ENCODE results near the gene C1QTNF5. TPM values are rescaled to one million over a fixed set of nuclear protein-coding genes. Genes with fewer than 3 reads are reported as not detected.
"Not testable (repeated sequence)": the region's sequence is repeated elsewhere in the genome, so short reads cannot be mapped to it uniquely, and the experiment has no call there.

C1QTNF5 gene
- 15.1 TPM for total RNA-seq
- long read RNA-seq, transcript C1QTNF5-203 (2 exons, 1,046 nt), result minor isoform, 6 of 63 reads
- long read RNA-seq, transcript C1QTNF5-202 (3 exons, 1,356 nt), result major isoform, 51 of 63 reads
- long read RNA-seq, partial matches to known transcripts, result 4 of 63 reads
- long read RNA-seq, other reads (novel, unspliced or antisense), result 1 of 63 reads

GRCh38 chr11:119340335-119341221, at the start of gene C1QTNF5:
Gene C1QTNF5 (minus strand): TSS chr11:119340883. CDS start chr11:119340397, 486 bp downstream.
- DNase-seq (peak; percentile 93), ATAC-seq (ENCODE audit: poor library complexity) (peak; percentile 58)
- intact Hi-C loops (cut with DNase I), result no loop called here

GRCh38 chr11:119389611-119390254, 49.0 kb upstream of the C1QTNF5 start:
- DNase-seq (no peak), ATAC-seq (ENCODE audit: poor library complexity) (no peak)
- intact Hi-C loops (cut with DNase I), result no loop called here

GRCh38 chr11:119388103-119388502, 47.4 kb upstream of the C1QTNF5 start:
- no peak for ATAC-seq (ENCODE audit: poor library complexity)
- intact Hi-C loops (cut with DNase I), result no loop called here

GRCh38 chr11:119384332-119384731, 43.6 kb upstream of the C1QTNF5 start:
- no peak for ATAC-seq (ENCODE audit: poor library complexity)
- intact Hi-C loops (cut with DNase I), result no loop called here
- DNase-seq, result no peak

More at GRCh38 chr11:119388103-119388502, 47.4 kb upstream of the C1QTNF5 start:
- DNase-seq, result no peak

GRCh38 chr11:119382513-119382912, 41.8 kb upstream of the C1QTNF5 start:
- intact Hi-C loops (cut with DNase I); ATAC-seq (ENCODE audit: poor library complexity); DNase-seq: not testable (repeated sequence)

- DNase-seq (no peak), ATAC-seq (ENCODE audit: poor library complexity) (no peak)
- intact Hi-C loops (cut with DNase I), result no loop called here
Measured at GRCh38 chr11:119382101-119382500, 41.4 kb upstream of the C1QTNF5 start.

- peak; percentile 90 for ATAC-seq (ENCODE audit: poor library complexity)
Measured at GRCh38 chr11:119381181-119381988, 40.7 kb upstream of the C1QTNF5 start, which contains the start of gene USP2. Gene USP2 (minus strand): TSS chr11:119381690. CDS start chr11:119373480, 8,210 bp downstream.

GRCh38 chr11:119380827-119381180, 40.1 kb upstream of the C1QTNF5 start:
- intact Hi-C loops (cut with DNase I), result no loop called here
- ATAC-seq (ENCODE audit: poor library complexity) (no peak), DNase-seq (no peak)

More at GRCh38 chr11:119381181-119381988, 40.7 kb upstream of the C1QTNF5 start, which contains the start of gene USP2:
- peak; percentile 98 for DNase-seq
- intact Hi-C loops (cut with DNase I), result no loop called here

GRCh38 chr11:119380160-119380826, 39.6 kb upstream of the C1QTNF5 start:
- no peak for DNase-seq
- ATAC-seq (ENCODE audit: poor library complexity), result no peak
- intact Hi-C loops (cut with DNase I), result no loop called here

- ATAC-seq (ENCODE audit: poor library complexity) (no peak), DNase-seq (no peak)
- intact Hi-C loops (cut with DNase I), result loop anchor here (5.0 kb wide), 1 partner anchor 42 kb away; no protein-coding TSS in a partner anchor
Measured at GRCh38 chr11:119378851-119379465, 38.3 kb upstream of the C1QTNF5 start.

GRCh38 chr11:119377961-119378667, 37.4 kb upstream of the C1QTNF5 start:
- intact Hi-C loops (cut with DNase I), result loop anchor here (5.0 kb wide), 1 partner anchor 41 kb away; no protein-coding TSS in a partner anchor
- DNase-seq (no peak), ATAC-seq (ENCODE audit: poor library complexity) (no peak)

GRCh38 chr11:119377112-119377901, 36.6 kb upstream of the C1QTNF5 start:
- DNase-seq, result no peak
- intact Hi-C loops (cut with DNase I), result loop anchor here (5.0 kb wide), 1 partner anchor 40 kb away; no protein-coding TSS in a partner anchor
- ATAC-seq (ENCODE audit: poor library complexity), result no peak

- ATAC-seq (ENCODE audit: poor library complexity) (peak; percentile 20), DNase-seq (peak; percentile 74)
- intact Hi-C loops (cut with DNase I), result loop anchor here (5.0 kb wide), 1 partner anchor 39 kb away; no protein-coding TSS in a partner anchor
Measured at GRCh38 chr11:119376197-119376847, 35.6 kb upstream of the C1QTNF5 start.

- intact Hi-C loops (cut with DNase I), result loop anchor here (5.0 kb wide), 1 partner anchor 38 kb away; no protein-coding TSS in a partner anchor
- DNase-seq, result peak; percentile 90
- peak; percentile 62 for ATAC-seq (ENCODE audit: poor library complexity)
Measured at GRCh38 chr11:119375337-119376196, 34.9 kb upstream of the C1QTNF5 start.
